OCI-LY3 (cell line): ENCODE data around the gene GARIN5A.

Source experiments
- H2AFZ ChIP-seq: fragments of 200-600, 300-600 bp; shearing (Covaris generic); 2 replicates; pipeline ENCODE4 v1.6.0; 2014; ENCODE audit warnings: antibody characterized with exemption, low read depth, low read length
- H3K27ac ChIP-seq: fragments of 200-600, 300-600 bp; sonication (generic); 2 replicates; pipeline ENCODE4 v1.5.1; 2014; ENCODE audit warnings: mild to moderate bottlenecking, low read length, moderate library complexity, mixed read lengths
- H3K27me3 ChIP-seq: fragments of 200-600, 300-600 bp; sonication (generic); 2 replicates; pipeline ENCODE4 v1.6.1; 2014; ENCODE audit warnings: low read depth, low read length, mixed read lengths
- H3K36me3 ChIP-seq: fragments of 200-600, 300-600 bp; sonication (generic); replicated peaks from 2 replicates; pipeline ENCODE3; 2014; ENCODE audit warnings: low read depth, low read length, mixed read lengths
- H3K4me1 ChIP-seq: fragments of 300-600, 200-600 bp; sonication (generic); 2 replicates; pipeline ENCODE4 v1.6.1; 2014; ENCODE audit warnings: low read length, mixed read lengths
- H3K4me2 ChIP-seq: fragments of 200-600, 300-600 bp; sonication (generic); 2 replicates; pipeline ENCODE4 v1.6.1; 2014; ENCODE audit warnings: low read length, mixed read lengths
- H3K4me3 ChIP-seq: fragments of 300-600, 200-600 bp; sonication (generic); 2 replicates; pipeline ENCODE4 v1.5.1; 2014; ENCODE audit warnings: antibody characterized with exemption, mild to moderate bottlenecking, low read length, moderate library complexity
- H3K79me2 ChIP-seq: fragments of 300-600, 200-600 bp; shearing (Covaris generic); 2 replicates; pipeline ENCODE4 v1.6.1; 2014; ENCODE audit warnings: mild to moderate bottlenecking, low read length, mixed read lengths
- H3K9ac ChIP-seq: fragments of 300-600, 200-600 bp; shearing (Covaris generic); 2 replicates; pipeline ENCODE4 v1.6.0; 2014; ENCODE audit warnings: mild to moderate bottlenecking, low read length, moderate library complexity
- H3K9me3 ChIP-seq: fragments of 200-600, 300-600 bp; shearing (Covaris generic); 2 replicates; pipeline ENCODE4 v1.6.1; 2014; ENCODE audit warnings: low read length, mixed read lengths; ENCODE audit not compliant: insufficient read depth
- H4K20me1 ChIP-seq: fragments of 200-600, 300-600 bp; sonication (generic); 2 replicates; pipeline ENCODE4 v1.6.1; 2016; ENCODE audit warnings: low read length, mixed read lengths; ENCODE audit not compliant: insufficient read depth
- EZH2phosphoT487 ChIP-seq: fragments of 200-600 bp; shearing (Covaris generic); IDR thresholded peaks from 2 replicates; pipeline ENCODE4 v1.6.1; 2018; ENCODE audit warnings: antibody characterized with exemption, mixed run types, low read depth
- TF ChIP-seq, protein P1 (sequence below): fragments of 200-600, 300-600 bp; sonication (generic); IDR thresholded peaks from 2 replicates; pipeline ENCODE4 v1.5.1; 2014; ENCODE audit warnings: antibody characterized with exemption, low read length, low read depth

GARIN5A gene

DNA sequence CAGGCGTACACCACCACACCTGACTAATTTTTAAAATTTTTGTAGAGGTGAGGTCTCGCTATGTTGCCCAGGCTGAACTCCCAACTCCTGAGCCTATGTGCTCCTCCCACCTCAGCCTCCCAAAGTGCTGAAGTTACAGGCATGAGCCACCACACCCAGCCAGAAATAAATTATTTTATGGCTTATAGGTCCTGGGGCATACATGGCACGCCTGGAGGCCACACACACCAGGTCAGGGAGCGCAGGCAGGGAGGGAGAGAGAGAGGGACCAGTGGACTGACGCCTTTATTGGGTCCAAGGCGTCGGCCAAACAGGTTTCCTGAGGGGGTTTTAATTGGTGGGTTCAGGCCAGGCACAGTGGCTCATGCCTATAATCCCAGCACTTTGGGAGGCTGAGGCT is 51.1 kb downstream of the GARIN5A start:
- H3K4me1 ChIP-seq, result peaks cover 54% of the 10 kb centered on the region
- peaks cover 27% of the 10 kb centered on the region for H3K79me2 ChIP-seq
- no peak overlapping the region for H3K4me2 ChIP-seq
- H3K36me3 ChIP-seq, result peaks cover 65% of the 10 kb centered on the region
- H3K27me3 ChIP-seq, result no peaks in the 10 kb centered on the region
- peak overlapping the region; percentile 90; the same call in 1 of the 2 replicates for H3K27ac ChIP-seq
- H2AFZ ChIP-seq, result no peak overlapping the region
- no peak overlapping the region for H3K9ac ChIP-seq
- H4K20me1 ChIP-seq, result peaks cover 51% of the 10 kb centered on the region
- no peak for TF ChIP-seq EZH2phosphoT487
- TF ChIP-seq, protein P1, sequence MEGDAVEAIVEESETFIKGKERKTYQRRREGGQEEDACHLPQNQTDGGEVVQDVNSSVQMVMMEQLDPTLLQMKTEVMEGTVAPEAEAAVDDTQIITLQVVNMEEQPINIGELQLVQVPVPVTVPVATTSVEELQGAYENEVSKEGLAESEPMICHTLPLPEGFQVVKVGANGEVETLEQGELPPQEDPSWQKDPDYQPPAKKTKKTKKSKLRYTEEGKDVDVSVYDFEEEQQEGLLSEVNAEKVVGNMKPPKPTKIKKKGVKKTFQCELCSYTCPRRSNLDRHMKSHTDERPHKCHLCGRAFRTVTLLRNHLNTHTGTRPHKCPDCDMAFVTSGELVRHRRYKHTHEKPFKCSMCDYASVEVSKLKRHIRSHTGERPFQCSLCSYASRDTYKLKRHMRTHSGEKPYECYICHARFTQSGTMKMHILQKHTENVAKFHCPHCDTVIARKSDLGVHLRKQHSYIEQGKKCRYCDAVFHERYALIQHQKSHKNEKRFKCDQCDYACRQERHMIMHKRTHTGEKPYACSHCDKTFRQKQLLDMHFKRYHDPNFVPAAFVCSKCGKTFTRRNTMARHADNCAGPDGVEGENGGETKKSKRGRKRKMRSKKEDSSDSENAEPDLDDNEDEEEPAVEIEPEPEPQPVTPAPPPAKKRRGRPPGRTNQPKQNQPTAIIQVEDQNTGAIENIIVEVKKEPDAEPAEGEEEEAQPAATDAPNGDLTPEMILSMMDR, result no peak
- H3K9me3 ChIP-seq, result 0 out of 2 replicates have a peak, but pooled peaks cover 3% of the 10 kb centered on the region
- no peak overlapping the region for H3K4me3 ChIP-seq

DNA sequence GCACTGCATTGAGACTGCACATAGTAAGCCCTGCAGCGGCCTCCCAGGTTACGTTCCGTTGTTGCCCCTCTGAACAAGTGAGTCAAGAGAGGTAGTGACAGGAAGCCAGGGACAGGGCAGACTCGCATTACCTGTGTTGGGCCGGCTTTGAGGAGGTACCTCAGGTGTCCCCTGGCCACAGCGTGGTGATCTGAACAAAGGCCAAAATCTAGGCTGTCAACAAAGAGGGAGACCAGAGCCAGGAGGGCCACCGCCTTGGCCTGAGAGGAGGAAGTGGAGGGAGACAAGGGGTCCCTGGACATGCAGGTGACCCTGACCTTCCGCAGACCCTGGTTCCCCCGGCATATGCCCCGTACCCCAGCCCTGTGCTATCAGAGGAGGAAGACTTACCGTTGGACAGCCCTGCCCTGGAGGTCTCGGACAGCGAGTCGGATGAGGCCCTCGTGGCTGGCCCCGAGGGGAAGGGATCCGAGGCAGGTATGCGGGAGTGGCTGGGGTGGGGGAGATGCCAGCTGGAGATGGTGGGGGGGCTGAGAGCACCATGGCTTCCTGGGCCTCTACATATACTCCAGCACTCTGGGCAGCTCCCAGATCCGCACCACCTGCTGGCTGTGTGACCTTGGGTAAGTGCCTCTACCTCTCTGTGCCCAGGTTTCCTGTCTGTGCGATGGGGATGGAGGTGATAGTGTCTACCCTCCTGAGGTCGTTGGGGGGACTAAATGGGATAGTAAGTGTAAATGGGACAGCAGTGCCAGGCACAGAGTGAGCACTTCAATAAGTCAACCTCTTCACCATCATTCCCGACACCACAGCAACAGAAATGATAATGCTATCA is 53.2 kb downstream of the GARIN5A start:
- H3K36me3 ChIP-seq, result peaks cover 75% of the 10 kb centered on the region
- H3K4me1 ChIP-seq, result peaks cover 51% of the 10 kb centered on the region
- TF ChIP-seq, protein P1, result no peak
- no peak for TF ChIP-seq EZH2phosphoT487
- H3K9ac ChIP-seq, result no peak overlapping the region
- peaks cover 48% of the 10 kb centered on the region for H3K79me2 ChIP-seq
- H3K9me3 ChIP-seq, result 0 out of 2 replicates have a peak, but pooled peaks cover 3% of the 10 kb centered on the region
- peak overlapping the region; percentile 18 for H3K4me2 ChIP-seq
- H4K20me1 ChIP-seq, result peaks cover 51% of the 10 kb centered on the region
- peak overlapping the region; percentile 91 for H3K27ac ChIP-seq
- no peak overlapping the region for H2AFZ ChIP-seq
- 0 out of 2 replicates have a peak overlapping the region, but pooled peaks have one; percentile 17 for H3K4me3 ChIP-seq
- no peaks in the 10 kb centered on the region for H3K27me3 ChIP-seq

DNA sequence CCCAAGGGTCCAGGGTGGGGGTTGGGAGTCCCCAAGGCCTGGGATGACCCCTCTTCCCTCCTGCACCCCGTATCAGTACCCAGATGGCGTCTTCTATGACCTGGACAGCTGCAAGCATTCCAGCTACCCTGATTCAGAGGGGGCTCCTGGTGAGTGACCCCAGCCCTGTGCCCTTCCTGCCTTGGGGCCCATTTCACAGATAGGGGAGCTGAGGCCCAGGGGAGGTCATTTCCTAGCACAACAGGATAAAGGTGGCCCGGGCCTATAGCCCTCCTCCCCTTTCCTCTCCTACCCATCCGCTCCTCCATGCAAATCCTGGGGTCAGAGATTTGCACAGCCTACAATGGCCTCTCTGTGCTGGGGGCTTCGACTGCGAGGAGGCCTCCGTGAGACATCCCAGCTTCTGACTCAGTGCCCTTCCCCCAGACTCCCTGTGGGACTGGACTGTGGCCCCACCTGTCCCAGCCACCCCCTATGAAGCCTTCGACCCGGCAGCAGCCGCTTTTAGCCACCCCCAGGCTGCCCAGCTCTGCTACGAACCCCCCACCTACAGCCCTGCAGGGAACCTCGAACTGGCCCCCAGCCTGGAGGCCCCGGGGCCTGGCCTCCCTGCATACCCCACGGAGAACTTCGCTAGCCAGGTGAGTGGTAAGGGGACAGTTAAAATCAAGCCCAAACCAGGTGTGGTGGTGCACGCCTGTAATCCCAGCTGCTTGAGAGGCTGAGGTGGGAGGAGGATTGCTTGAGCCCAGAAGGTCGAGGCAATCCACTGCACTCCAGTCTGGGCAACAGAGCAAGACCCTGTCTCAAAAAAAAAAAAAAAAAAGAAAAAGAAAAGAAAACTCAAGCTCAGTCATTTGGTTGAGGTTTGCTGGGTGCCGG is 54.0 kb downstream of the GARIN5A start:
- peaks cover 51% of the 10 kb centered on the region for H3K4me1 ChIP-seq
- no peaks in the 10 kb centered on the region for H3K27me3 ChIP-seq
- H3K4me2 ChIP-seq, result peak overlapping the region; percentile 94
- H3K9me3 ChIP-seq, result 0 out of 2 replicates have a peak, but pooled peaks cover 3% of the 10 kb centered on the region
- no peak overlapping the region for H2AFZ ChIP-seq
- H3K9ac ChIP-seq, result peak overlapping the region; percentile 62
- peak overlapping the region; percentile 91 for H3K27ac ChIP-seq
- peaks cover 66% of the 10 kb centered on the region for H3K36me3 ChIP-seq
- H3K79me2 ChIP-seq, result peaks cover 49% of the 10 kb centered on the region
- peaks cover 45% of the 10 kb centered on the region for H4K20me1 ChIP-seq
- H3K4me3 ChIP-seq, result peak overlapping the region; percentile 91
- TF ChIP-seq, protein P1, result no peak
- no peak for TF ChIP-seq EZH2phosphoT487
